ENCODE data around the gene TCTN2.

The TCTN2 gene

DNA sequence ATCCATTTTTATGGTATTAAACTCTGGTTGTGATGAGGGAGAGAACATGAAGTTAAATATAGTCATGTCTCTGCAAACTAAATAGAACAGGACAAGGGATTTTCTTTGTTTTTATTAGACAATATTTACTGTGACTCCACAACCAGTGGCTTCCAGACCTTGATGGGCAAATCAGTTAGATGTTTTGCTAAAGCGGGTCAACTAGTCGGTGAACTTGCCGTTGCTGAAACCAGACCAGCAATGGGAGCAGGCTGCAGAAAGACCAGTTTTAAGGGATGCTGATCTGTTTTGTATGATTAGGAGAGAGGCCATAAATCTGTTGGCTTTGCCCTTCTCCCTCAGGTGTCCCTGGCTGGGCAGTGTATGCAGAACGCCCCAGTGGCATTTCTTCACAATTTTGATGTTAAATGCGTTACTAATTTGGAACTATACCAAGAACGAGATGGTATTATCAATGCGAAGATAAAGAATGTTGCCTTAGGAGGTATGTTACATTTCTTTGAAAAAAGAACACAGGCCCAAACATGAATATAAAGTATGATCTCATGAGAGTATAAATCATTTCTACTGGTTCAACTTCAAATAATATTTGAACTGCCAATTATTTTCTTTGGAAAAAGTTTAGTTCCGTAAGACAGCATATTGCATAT, 19.4 kb downstream of the TCTN2 start:
- DNase-seq: no peak

DNA sequence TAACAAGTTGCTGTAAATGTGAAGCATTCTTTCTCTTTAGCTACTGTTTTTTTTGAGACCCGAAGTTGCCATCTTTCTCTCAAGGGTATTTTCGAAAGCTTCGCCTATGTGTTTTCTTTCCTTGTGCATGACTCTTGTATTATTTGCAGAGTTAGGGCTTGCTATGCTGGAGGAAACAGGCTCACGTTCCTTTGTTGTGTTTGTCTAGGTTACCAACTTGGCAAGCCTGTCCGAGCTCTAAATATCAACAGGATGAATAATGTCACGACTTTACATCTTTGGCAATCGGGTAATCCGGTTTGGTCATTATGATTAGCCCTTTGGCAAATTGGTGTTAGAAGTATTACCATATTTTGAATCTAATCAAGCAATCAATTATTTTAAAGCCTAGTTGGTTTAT, 25.3 kb downstream of the TCTN2 start:
- DNase-seq: no peak

DNA sequence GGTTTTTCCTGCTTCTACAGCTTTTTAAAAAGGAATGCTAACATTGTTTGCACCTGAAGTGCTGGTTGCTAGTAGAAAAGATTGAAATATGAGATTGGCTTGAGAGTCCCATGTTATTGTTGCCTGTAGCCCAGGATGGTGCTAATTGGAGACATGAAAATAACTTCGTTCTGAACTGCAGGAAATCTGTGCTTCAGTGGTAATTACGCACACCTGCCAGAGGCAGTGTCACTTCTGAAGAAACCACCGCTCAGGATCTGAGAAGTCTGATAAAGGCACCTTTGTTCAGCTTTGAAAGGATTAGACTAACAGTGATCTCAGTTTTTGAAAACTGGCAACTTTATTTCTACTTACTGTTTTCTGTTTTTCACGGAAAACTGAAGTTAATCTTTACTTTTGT, 25.7 kb downstream of the TCTN2 start:
- no peak for DNase-seq

DNA sequence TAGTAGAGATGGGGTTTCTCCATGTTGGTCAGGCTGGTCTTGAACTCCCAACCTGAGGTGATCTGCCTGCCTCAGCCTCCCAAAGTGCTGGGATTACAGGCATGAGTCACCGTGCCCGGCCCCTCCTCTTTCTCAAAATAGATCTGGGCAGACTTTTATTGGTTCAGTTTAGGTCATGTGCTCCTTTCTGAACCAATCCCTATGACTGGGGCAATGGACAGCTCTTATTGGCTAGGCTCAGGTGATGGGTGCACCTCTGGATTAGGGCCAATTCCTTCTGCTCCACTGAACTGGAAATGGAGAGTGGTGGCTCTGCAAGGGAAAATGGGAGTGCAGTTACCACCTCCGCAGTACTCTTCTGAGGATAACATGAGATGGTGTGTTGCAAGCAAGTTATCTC, 35.0 kb downstream of the TCTN2 start:
- no peak for DNase-seq

DNA sequence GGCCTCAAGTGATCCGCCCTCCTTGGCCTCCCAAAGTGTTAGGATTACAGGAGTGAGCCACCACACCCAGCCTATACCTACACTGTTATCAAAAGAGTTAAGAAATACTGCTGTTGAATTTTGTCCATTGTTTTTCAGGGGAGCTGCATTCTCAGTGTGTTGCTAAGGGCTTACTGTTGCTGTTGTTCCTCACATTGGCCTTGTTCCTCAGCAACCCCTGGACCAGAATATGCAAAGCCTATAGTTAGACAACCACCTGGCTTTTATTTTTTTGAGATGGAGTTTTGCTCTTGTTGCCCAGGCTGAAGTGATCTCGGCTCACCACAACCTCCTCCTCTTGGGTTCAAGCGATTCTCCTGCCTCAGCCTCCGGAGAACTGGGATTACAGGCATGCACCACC, 36.6 kb downstream of the TCTN2 start:
- DNase-seq: no peak

DNA sequence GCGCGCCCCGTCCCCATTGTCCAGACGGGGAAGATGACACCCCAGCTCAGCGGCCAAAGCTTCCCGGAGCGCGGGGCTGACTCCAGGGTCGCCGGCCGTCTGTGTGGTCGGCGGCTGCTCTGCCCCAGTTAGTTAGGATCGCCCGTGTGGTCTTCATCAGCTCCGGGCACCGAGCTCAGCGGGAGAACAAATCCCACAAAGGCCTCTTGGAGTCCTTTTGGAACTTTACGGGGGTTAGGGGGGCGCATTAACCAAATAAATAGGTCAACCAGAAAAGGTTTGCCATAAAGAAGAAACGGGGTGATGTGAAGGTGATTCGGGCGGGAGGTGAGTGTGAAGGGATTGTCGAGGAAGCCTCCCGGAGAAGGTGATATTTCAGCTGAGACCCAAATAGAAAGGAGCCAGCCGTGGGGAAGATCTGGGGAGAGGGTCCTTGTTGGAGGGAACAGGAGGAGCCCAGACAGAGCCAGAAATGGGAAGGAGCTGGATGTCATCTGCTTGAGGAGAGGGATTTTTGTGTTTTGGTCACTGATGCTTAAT, 41.9 kb downstream of the TCTN2 start:
- no peak for DNase-seq

DNA sequence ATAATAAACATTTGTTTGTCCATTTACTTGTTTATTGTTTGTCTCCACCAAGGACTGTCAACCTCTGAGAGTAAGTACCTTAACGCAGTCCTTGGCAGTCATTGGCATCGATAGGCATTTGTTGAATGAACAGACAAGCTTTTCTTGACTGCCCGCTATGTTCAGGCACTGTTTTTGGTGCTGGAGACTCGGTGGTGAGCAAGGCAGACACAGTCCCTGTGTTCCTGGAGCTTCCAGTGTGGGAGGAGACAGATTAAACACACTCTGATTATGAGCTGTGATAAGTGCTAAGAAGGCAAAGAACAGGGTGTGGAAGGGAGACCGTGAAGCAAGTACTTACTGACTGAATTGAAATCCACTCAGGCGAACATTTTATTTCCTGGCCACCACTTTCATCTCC, 42.5 kb downstream of the TCTN2 start:
- DNase-seq: no peak

DNA sequence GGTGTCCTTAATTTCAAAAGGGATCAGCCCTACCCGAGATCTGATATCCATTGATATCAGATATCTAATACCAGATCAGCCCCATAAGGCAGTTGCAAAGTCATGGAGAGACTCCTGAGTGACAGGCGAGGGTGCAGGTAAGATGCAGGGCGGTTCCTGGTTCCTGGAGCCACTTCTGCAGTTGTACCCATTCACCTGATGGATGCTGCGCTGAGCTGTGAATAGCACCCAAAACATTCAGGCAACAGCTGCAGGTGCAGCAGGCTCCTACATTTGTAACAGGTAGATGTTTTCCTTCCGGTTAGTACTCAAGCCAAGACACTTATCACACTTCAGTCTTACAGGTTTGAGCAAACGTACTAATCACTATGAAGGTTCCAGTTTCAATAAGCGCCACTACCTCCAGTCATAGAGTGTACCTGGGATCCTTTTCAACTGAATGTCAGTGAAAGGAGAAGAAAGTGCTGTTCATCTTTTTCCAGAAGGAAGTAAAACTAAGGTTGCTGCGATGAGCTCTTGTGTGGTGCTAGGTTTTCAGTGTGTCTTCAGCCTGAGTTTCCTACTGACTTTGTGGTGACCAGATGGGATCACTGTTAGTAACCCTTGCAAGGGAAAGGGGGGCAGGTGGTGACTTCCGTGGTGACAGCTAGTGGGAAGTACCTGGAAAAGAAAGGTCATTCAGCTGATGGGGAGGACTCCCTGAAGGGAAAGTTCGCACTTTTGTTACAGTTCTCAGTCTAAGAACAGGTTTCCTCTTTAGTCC, 43.1 kb downstream of the TCTN2 start:
- peak; percentile 21 for DNase-seq

DNA sequence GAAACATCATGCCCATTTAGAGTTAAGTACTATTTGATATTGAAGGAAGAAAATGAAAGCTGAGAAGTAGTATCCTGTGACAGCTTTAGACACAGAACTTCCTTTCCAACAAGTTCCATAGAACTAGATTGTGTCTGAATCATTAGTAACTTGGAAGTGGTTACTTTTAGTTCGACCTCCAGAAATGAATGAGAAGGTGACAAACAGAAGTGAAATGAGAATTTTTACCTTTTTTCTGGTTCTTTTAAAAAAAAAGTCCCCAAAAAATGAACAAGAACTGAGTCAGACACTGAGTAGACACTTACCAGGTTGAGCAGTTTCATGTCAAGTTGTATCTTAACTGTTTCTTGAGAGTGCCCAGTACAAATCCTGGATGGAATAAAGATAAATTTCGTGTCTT, 44.3 kb downstream of the TCTN2 start:
- DNase-seq: no peak

DNA sequence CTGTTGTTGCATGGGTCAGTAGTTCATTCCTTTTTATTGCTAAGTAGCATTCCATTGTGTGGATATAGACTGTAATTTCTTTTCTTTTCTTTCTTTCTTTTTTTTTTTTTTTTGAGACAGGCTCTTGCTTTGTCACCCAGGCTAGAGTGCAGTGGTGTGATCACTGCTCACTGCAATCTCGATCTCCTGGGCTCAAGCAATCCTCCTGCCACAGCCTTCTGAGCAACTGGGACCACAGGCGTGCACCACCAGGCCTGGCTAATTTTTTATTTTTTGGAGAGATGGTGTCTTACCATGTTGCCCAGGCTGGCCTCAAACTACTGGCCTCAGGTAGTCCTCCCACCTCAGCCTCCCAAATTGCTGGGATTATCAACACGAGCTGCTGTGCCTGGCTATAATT, 46.4 kb downstream of the TCTN2 start:
- DNase-seq: no peak

DNA sequence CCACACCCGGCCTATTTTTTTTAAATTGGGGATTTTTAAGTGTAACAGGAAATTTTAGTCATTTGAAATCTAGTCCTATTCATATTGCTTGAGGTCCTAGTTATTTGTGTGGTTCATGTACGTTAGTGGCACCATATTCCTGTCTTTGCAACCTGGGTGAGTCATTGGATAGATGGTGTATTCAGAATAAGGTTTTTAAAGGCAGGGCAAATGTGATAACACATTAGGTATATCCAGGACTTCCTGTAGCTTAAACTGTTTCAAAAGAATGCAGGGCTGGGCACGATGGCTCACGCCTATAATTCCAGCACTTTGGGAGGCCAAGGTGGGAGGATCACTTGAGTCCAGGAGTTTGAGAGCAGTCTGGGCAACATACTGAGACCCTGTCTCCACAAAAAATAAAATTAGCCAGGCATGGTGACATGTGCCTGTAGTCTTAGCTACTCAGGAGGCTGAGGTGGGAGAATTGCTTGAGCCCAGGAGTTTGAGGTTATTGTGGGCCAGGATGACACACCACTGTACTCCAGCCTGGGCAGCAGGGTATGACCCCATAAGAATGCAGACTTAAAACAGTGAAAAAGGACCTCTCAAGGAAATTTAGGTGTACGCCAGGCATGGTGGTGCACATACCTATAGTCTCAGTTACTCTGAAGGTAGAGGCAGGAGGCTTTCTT, 49.4 kb downstream of the TCTN2 start:
- DNase-seq: no peak

DNA sequence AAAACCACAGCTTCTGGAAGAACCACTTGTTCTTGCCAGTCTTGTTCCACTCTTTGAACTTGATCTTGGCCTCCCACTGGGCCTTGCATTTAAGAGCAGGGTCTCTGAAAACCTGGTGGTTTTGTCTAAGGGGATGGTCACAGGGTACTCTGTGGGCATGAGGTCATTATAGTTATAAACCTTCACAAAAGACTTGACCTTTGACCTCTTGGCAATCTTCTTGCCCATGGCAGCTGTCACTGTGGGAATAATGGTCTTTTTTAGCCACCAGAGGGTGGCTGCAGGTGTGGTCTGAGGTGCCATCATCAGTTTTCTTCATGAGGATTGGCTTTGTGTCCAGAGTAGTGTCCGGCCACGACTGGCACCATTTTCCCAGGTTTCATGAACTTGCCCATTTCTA, 50.3 kb downstream of the TCTN2 start:
- no peak for DNase-seq

DNA sequence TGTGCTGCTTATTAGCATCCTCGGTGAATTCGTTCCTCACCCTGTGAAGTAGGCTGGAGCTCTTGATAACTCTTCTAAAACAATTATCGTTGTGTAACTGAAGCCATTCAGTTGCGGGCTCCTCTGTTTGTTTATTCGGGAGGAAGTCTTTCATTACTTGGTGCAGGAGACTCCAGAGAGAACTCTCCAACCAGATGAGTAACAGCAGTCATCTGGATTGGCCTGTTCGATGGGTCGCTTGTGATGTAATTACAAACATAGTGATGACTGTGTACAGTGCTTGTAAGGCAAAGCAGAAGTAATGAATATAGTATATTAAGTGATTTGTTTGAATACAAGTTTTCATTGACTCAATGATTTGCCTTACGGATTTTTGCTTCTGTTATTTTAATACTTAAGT, 52.1 kb downstream of the TCTN2 start:
- no peak for DNase-seq

DNA sequence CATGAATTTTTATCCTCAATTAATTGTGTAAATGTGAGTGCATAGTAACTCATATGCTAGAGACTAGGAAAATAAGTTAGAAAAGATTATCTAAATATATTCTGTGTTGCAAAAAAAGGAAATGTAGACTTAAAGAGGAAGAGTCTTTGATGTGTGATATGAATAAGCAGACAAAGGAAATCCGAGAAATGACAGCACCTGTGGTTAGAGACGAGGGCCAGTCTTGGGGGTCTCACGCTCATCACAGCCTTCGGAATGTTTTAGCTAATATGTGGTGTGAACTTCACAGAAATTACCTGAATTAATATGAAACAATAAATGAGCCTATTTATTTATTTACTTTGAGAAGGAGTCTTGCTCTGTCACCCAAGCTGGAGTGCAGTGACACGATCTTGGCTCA, 52.9 kb downstream of the TCTN2 start:
- peak; percentile 14 for DNase-seq

DNA sequence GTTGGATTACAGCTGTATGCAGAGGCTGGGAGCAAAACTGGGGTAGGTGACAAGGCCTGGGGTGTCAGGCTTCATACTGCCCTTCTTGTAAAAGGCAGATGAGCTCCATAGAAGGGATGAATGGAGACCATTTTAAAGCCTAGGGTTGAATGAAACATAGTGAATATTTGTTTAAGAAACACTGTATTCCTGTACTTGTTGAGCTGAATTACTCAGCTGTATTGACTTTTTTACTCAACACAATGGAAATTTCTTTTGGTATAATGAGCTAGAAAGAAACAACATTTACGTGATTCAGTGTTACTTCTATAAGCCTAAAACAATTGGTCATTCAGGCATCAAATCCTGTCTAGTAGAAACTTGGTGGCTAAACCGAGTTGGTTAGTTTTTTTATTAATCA, 55.3 kb downstream of the TCTN2 start:
- no peak for DNase-seq

DNA sequence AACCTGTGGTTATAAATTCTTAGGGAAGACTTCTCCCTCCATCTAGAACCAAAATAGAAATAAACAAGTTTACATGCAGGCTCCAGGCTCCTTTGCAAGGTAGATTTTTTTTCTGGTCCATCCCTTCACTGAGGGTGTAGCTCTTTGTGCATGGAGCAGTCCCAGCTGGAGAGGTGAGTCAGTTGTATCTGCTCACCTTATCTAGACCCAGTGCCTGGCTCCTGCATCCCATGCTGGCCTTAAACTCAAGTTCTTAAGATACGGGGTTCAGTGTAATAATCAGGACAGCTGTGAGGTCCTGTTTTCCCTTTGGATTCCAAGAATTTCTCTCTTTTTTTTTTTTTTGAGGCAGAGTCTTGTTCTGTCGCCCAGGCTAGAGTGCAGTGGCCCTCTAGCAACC, 56.0 kb downstream of the TCTN2 start:
- DNase-seq: no peak

DNA sequence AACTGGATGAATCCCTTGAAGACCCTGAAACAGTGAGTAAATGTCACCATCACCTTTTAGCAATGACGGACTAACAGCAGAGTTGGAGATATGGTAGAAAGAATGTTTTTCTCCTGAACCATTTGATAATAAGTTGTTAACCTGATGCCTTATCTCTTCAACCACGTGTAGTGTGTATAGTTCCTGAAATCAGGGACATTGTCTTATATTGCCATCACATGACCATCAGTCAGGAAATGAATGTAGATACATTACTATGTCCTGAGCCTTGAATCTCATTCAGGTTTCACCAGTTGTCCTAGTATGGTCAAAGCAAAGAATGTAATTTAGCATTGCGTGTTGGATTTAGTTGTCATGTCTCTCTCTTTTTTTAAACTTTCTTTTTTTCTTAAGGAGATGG, 57.0 kb downstream of the TCTN2 start:
- DNase-seq: no peak

DNA sequence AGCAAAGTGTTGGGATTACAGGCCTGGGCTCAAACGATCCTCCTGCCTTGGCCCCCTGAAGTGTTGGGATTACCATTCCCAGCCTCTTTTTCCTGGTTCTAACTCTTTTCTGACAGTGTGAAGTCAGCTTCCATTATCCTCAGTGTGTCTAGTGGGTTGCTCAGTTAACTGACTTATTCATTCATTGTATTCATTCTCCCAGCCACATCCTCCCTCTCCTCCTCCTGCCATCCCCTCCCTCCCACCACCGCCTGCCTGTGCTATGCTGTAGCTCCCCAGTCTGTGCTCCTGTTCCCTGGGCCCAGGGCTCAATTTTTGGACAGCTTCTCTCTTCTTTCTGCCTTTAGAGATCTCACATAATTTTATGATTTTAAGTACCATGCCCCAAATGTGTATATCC, 60.7 kb downstream of the TCTN2 start:
- no peak for DNase-seq

DNA sequence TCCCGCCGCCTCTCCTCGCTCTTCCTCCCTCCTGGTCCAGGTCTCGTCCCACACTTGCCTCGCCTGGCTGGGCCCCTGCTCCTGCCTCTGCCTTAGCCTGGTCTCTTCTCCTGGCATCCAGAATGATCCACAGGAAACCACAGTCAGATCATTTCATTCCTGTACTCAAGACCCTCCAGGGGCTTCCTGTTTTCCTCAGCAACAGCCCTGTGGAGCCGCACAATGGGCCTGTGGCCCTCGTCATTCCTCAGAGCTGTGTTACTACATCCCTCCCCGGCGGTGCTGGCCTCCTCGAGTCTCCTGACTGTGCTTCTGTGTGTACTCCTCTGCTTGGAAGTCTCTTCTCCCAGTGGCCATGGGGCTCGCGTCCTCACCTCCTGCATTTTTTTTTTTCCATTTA, 61.3 kb downstream of the TCTN2 start:
- no peak for DNase-seq

DNA sequence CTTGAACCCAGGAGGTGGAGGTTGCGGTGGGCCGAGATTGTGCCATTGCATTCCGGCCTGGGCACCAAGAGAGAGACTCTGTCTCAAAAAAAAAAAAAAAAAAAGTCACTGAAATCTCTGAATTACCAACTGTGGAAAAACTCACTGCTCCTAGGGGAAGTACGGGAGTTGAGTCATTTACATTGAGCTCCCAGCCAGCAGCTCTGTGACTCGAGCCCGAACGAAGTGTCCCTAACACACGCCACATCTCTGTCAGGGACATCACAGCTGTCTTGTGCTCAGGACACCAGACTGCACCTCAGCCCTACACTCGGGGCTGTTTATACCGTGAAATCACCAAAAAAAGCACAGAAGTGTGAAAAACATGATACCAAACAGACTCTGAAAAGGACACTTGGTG, 62.3 kb downstream of the TCTN2 start:
- DNase-seq: no peak

DNA sequence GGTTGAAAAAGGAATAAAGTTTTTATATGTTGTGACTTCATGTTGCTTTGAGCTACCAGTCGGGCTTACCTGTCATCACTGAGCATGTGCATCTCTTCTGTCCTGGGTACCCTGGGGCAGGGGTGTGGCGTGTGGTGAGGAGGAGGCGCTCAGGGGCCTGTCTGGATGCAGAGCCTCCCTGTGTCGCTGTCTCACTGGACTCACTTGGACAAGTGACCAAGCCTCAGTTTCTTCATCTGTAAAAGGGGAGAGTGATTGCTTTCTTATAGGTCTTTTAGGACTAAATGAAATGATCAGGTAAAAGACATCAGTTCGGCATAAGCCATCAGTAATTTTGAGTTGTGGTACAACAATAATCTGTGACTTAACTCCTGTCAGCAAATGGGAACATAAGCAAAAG, 63.4 kb downstream of the TCTN2 start:
- DNase-seq: no peak

DNA sequence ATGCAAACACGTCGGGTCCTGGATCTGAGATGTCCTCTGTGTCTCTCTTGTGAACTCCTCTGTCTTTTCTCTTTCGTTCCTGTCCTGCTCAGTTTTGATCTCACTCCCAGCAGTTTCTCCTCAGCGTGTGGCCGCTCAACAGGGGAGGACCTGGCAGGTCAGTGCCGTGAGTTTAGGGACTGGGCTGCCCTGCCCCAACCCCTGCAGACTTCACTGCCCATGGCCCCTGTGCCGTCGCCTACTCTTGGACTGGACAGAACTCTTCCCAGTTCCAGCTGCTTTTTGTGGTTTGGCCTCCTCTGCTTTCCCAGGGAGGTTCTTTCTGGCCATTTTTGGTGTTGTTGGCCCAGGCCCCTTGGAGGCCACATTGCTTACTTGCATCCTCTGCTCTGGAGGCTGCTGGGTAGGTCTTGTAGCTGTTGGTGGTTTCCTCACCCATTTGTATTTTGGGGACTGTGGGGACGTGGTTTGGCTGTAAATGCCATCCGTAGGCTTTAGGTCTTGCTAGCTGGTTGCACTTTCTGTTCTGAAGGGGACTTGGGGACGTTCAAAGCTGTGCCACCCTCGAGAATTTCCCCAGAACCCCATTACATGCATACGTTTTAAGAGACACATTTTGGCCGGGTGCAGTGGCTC, 71.1 kb downstream of the TCTN2 start:
- DNase-seq: no peak

DNA sequence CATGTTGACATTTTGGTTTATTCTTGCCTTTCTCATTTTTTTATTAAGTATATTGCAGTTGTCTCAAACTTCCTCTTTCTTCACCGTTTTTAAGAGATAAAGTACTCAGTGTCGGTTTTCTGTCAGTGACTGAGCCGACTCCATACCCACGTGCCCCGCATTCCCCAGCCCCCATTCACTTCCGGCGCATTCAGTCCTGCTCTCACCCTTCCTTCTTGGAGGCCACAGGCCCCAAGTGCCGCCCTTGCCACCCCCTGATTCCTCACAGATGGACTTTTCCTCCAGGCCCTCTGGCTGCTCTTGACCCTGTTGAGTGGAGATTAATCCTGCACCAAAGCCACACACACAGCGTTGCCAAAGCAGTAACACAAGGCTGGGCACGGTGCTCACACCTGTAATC, 72.1 kb downstream of the TCTN2 start:
- DNase-seq: peak; percentile 10

DNA sequence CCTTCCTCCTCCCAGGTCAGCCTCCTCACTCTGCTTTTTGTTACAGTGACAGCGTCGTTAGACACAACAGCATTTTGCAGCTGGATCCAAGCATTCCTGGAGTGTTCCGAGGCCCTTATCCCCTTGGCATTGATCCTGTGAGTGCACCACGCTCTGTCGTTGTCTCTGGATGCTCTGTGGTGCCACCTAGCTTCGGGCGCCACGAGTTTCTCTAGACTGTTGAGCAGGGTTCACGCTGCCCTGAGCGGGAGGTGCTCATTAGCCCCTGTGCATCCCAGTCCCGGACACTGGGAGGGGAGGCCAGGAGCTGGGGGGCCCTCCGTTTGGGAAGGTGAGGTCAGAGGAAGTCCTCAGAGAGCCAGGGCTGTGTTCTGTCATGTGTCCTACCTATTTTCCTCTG, 73.9 kb downstream of the TCTN2 start:
- DNase-seq: no peak
